Measurements from ENCODE around the gene GLIPR1L1. TPM values are rescaled to one million over a fixed set of nuclear protein-coding genes. Genes with fewer than 3 reads are reported as not detected.

Gene GLIPR1L1
- total RNA-seq, 1 experiment from 2014 or later = not detected

DNA sequence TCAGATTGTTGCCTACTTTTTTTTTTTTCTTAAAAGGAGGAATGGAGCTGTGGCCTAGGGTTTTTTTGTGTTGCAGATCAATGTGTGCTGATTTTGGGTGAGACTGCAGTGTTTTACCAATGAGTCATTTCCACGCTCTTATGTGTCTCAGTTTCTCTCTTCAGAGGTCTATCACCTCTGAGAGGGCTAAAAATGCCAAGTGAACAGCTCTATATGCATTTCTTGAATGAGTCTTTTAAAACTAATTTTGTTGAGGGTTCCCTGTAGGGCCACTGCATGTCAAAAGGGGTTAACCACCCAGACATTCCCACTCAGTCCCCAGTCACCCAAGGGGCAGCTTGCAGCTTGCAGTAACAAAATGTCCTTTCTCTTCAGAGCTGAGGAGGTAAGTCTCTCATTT, 32.2 kb downstream of the GLIPR1L1 start:
- Histone ChIP-seq H3K9ac (ENCODE audit: low read length) (no peak overlapping the region), H3K4me3 (replicated peaks in 1 of 2; ENCODE audit: low read depth in 1 of 2, low read length in 2 of 2) (no peak overlapping the region), H3K36me3 (ENCODE audit: control insufficient read depth in 1 of 2, insufficient read depth in 2 of 2, low read length in 2 of 2) (no peaks in the 10 kb centered on the region), H3K4me1 (ENCODE audit: control insufficient read depth in 1 of 2, insufficient read depth in 2 of 2, low read length in 2 of 2) (peaks cover 0 to 9% of the 10 kb centered on the region in 2 experiments; a peak in 2 of 4 replicates), H3K79me2 (ENCODE audit: insufficient read depth, low read length) (no peaks in the 10 kb centered on the region), H3K9me3 (ENCODE audit: control insufficient read depth in 1 of 2, insufficient read depth in 1 of 2, low read depth in 1 of 2, low read length in 2 of 2) (no peaks in the 10 kb centered on the region), H4K20me1 (ENCODE audit: insufficient read depth) (no peaks in the 10 kb centered on the region), H3K4me2 (ENCODE audit: low read length) (peak overlapping the region; percentile 39), H3K9me2 (ENCODE audit: insufficient read depth) (no peaks in the 10 kb centered on the region), H3K27me3 (ENCODE audit: insufficient read depth, low read length) (no peaks in the 10 kb centered on the region), H3K27ac (ENCODE audit: low read depth, low read length) (peak overlapping the region; percentile 1; the same call in 1 of the 2 replicates), H2AFZ (ENCODE audit: low read depth, low read length, poor library complexity, severe bottlenecking) (no peak overlapping the region)
- TF ChIP-seq, protein P1, sequence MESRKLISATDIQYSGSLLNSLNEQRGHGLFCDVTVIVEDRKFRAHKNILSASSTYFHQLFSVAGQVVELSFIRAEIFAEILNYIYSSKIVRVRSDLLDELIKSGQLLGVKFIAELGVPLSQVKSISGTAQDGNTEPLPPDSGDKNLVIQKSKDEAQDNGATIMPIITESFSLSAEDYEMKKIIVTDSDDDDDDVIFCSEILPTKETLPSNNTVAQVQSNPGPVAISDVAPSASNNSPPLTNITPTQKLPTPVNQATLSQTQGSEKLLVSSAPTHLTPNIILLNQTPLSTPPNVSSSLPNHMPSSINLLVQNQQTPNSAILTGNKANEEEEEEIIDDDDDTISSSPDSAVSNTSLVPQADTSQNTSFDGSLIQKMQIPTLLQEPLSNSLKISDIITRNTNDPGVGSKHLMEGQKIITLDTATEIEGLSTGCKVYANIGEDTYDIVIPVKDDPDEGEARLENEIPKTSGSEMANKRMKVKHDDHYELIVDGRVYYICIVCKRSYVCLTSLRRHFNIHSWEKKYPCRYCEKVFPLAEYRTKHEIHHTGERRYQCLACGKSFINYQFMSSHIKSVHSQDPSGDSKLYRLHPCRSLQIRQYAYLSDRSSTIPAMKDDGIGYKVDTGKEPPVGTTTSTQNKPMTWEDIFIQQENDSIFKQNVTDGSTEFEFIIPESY (IDR thresholded peaks at IDR 0.05; ENCODE audit: extremely low read depth, insufficient replicate concordance, low read length) = no peak
- TF ChIP-seq JUND (IDR thresholded peaks at IDR 0.05) = peak; percentile 22; the same call in 1 of the 2 replicates
- ChIA-PET CTCF (no interaction called here), POLR2A (no interaction called here), RAD21 (ENCODE audit: low non-redundant PET in 1 of 2, low total read pairs in 2 of 2, uncharacterized antibody in 2 of 2, unreplicated experiment in 2 of 2) (no interaction called here)
- intact Hi-C loops (cut with micrococcal nuclease) = no loop called here
- DNase-seq (ENCODE audit: low read depth, low spot score) (no peak), ATAC-seq (no peak)
- BruUV-seq (replicated peaks) = no TSS peak

DNA sequence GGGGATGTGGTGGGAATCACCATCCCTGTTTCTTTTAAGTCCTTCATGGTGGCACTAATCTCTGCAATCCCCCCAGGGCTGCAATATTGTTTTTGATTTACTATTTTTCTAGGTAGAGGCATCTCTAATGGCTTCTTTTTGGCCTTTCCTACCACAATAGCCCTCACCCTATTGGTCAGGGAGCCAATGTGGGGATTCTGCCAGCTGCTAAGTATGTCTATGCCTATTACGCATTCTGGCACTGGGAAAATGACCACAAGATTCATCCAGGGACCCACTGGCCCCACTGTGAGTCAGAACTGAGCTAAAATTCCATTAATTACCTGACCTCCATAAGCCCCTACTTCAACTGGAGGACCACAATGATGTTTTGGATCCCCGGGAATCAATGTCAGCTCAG, 40.5 kb downstream of the GLIPR1L1 start:
- Histone ChIP-seq H3K4me2 (ENCODE audit: low read length) (no peak overlapping the region), H3K27me3 (ENCODE audit: insufficient read depth, low read length) (no peaks in the 10 kb centered on the region), H3K9me3 (ENCODE audit: control insufficient read depth in 1 of 2, insufficient read depth in 1 of 2, low read depth in 1 of 2, low read length in 2 of 2) (0 out of 4 replicates have a peak, but pooled peaks cover 0 to 3% of the 10 kb centered on the region in 2 experiments), H3K9me2 (ENCODE audit: insufficient read depth) (no peaks in the 10 kb centered on the region), H2AFZ (ENCODE audit: low read depth, low read length, poor library complexity, severe bottlenecking) (no peak overlapping the region), H3K4me3 (replicated peaks in 1 of 2; ENCODE audit: low read depth in 1 of 2, low read length in 2 of 2) (no peak overlapping the region), H3K27ac (ENCODE audit: low read depth, low read length) (no peak overlapping the region), H3K79me2 (ENCODE audit: insufficient read depth, low read length) (no peaks in the 10 kb centered on the region), H3K9ac (ENCODE audit: low read length) (no peak overlapping the region), H3K4me1 (ENCODE audit: control insufficient read depth in 1 of 2, insufficient read depth in 2 of 2, low read length in 2 of 2) (no peaks in the 10 kb centered on the region), H3K36me3 (ENCODE audit: control insufficient read depth in 1 of 2, insufficient read depth in 2 of 2, low read length in 2 of 2) (no peaks in the 10 kb centered on the region), H4K20me1 (ENCODE audit: insufficient read depth) (no peaks in the 10 kb centered on the region)
- ChIA-PET POLR2A (no interaction called here), RAD21 (ENCODE audit: low non-redundant PET in 1 of 2, low total read pairs in 2 of 2, uncharacterized antibody in 2 of 2, unreplicated experiment in 2 of 2) (no interaction called here), CTCF (interaction anchor here (1.1 kb wide), 1 partner anchor 16 kb away, joined by 3 read pairs; the partner anchor contains the start of gene GLIPR1L2)
- intact Hi-C loops (cut with micrococcal nuclease) = no loop called here
- DNase-seq (ENCODE audit: low read depth, low spot score) = no peak
- ATAC-seq = no peak
- no TSS peak for BruUV-seq (replicated peaks)
- TF ChIP-seq EGR1 (IDR thresholded peaks at IDR 0.05; ENCODE audit: low read depth) = no peak
- TF ChIP-seq, protein P2, sequence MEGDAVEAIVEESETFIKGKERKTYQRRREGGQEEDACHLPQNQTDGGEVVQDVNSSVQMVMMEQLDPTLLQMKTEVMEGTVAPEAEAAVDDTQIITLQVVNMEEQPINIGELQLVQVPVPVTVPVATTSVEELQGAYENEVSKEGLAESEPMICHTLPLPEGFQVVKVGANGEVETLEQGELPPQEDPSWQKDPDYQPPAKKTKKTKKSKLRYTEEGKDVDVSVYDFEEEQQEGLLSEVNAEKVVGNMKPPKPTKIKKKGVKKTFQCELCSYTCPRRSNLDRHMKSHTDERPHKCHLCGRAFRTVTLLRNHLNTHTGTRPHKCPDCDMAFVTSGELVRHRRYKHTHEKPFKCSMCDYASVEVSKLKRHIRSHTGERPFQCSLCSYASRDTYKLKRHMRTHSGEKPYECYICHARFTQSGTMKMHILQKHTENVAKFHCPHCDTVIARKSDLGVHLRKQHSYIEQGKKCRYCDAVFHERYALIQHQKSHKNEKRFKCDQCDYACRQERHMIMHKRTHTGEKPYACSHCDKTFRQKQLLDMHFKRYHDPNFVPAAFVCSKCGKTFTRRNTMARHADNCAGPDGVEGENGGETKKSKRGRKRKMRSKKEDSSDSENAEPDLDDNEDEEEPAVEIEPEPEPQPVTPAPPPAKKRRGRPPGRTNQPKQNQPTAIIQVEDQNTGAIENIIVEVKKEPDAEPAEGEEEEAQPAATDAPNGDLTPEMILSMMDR (IDR thresholded peaks at IDR 0.05 in 2 of 3, conservative IDR thresholded peaks at IDR 0.05 in 1 of 3; ENCODE audit: borderline replicate concordance in 1 of 3, insufficient read depth in 1 of 3, low read depth in 2 of 3, low read length in 2 of 3) = no peak
- no peak for TF ChIP-seq SIN3A (IDR thresholded peaks at IDR 0.05; ENCODE audit: low read depth)
- no peak for TF ChIP-seq EZH2 (IDR thresholded peaks at IDR 0.05)
- TF ChIP-seq, protein P3, sequence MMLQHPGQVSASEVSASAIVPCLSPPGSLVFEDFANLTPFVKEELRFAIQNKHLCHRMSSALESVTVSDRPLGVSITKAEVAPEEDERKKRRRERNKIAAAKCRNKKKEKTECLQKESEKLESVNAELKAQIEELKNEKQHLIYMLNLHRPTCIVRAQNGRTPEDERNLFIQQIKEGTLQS (IDR thresholded peaks at IDR 0.05) = no peak
- no peak for TF ChIP-seq POLR2A (IDR thresholded peaks at IDR 0.05; ENCODE audit: borderline replicate concordance, extremely low read depth, insufficient read depth, insufficient read length)
- TF ChIP-seq CEBPB (IDR thresholded peaks at IDR 0.05; ENCODE audit: low read depth) = no peak
- TF ChIP-seq ZFX (IDR thresholded peaks at IDR 0.05) = no peak
- no peak for TF ChIP-seq REST (IDR thresholded peaks at IDR 0.05; ENCODE audit: low read depth)
- no peak for TF ChIP-seq ELF1 (IDR thresholded peaks at IDR 0.05; ENCODE audit: borderline replicate concordance, low read depth)
- TF ChIP-seq, protein P4, sequence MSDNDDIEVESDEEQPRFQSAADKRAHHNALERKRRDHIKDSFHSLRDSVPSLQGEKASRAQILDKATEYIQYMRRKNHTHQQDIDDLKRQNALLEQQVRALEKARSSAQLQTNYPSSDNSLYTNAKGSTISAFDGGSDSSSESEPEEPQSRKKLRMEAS (IDR thresholded peaks at IDR 0.05) = no peak
- TF ChIP-seq FOSL1 (IDR thresholded peaks at IDR 0.05; ENCODE audit: low read depth) = no peak

Measured in HCT116 (cell line).